GM21529 (cell line): ENCODE measurements around the gene QSOX1.
A peak's percentile ranks its signal among the peaks of the same experiment; 100 is the strongest.

Source experiments
- ATAC-seq: cut with Tn5 transposase; IDR thresholded peaks from one replicate; pipeline ENCODE4 v1.9.1; 2021; ENCODE audit not compliant: unreplicated experiment

QSOX1 gene

DNA sequence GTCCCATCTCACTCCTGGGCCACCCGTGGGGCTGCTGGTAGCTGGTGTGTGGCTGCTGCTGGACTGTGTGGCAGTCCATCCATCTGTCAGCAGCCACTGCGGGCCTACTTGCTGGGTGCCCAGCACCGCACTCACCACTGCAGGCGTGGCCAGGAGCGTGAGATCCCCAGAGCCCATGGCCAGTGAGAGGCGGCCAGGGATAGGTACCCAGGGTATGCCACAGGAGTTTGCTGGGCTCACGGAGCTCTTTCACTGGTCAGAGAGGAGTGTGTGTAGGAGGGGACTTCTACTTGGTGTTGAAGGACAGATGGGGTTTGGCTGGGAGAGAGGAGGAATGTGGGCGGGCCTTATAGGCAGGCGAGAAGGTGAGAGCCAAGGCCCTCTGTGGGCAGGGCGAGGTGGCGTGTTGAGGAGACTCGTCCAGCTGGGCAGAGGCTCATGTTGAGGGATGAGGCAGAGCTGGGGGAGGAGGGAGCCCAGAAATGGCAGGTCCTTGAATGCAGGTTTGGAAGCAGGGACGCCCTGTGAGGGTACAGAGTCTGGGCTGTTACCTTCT lies 15.0 kb downstream of the QSOX1 start:
- no peak for ATAC-seq

GRCh38 chr1:180170546-180171151 lies 16.0 kb downstream of the QSOX1 start:
- no peak for ATAC-seq

DNA sequence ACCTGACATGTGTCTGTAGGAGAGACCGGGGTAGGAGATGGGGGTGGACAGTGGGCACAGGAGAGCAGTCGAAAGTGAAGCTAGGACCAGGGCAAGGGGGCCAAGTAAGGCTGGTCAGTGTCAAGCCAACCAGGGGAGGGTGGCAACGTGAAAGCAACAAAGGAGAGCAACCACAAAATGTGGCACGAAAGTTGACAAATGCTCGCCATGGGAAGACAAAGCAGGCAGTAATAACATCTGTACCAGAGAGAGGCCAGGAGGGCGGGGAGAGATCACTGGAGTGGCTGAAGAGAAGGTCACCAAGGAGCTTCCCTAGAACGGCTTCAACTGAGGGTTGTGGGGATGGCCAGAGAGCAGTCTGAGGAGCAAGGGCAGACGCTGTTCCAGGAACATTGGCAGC lies 17.0 kb downstream of the QSOX1 start:
- ATAC-seq, result no peak

- no peak for ATAC-seq
Measured at GRCh38 chr1:180173451-180173850, 18.8 kb downstream of the QSOX1 start.

DNA sequence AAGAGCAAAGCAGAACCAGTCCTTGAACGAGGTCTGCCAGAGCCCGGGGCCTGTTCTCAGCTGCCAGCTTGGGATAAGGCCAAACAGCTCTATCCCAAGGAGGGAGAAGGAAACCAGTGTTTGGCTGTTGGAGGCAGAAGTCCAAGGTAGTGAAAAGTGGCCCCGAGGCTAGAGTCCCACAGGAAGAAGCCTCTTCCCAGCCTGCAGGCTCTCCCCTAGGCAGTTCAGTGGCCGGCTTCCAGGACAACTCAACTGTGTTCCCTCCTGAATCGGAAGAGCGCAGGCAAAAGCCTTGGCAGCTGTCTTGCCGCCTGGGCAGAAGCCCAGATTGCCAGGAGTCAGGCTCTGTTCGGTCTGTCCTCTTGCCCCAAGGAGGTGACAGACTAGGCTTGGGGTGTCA lies 19.3 kb downstream of the QSOX1 start:
- no peak for ATAC-seq

DNA sequence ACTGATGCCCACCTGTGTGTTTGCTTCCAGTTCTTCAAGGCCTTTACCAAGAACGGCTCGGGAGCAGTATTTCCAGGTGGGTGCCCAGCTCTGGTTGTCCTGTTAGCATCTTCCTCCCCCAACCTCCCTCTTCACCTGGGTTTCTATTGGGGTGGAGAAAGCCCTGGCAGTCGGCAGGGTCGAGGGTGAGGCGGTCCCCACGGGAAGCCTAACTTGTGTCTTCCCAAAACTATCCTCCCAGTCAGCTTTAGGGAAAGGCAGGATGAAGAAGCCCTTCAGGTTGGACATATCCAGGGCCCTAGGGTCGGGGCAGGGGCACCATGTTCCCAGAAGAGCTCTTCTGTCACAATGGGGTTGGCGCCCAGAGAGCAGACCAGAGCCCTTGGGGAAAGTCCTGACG lies 20.6 kb downstream of the QSOX1 start:
- no peak for ATAC-seq

DNA sequence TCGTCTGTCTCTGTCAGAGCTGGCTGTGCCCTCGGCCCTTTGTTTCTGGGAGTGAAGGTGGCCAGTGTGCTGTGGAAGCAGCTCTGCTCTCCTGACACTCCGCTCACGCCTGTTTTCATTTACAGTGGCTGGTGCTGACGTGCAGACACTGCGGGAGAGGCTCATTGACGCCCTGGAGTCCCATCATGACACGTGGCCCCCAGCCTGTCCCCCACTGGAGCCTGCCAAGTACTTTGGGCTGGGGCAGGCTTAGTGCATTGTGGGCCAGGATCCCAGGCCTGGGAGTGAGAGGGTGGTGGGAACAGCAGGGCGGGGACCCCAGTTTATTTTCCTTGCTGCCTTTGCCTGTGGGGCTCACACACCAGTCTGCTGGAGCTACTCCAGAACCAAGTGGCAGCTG lies 21.1 kb downstream of the QSOX1 start:
- ATAC-seq, result no peak

DNA sequence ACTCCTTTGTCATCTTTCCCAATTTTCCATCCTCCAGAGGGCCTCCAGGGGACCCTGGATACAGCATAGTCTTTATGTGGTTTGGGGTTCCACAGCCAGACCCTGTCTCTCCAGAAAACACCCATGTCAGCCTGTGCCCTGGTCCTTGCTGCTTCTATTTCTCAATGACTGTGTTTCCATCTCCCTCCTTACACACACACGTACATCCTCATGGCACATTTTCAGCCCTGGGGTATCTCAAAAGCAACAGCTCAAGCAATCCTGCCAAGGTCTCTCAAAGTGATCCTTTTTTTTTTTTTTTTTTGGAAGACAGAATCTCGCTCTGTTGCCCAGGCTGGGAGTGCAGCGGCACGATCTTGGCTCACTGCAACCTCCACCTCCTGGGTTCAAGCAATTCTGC lies 22.3 kb downstream of the QSOX1 start:
- ATAC-seq, result no peak

- no peak for ATAC-seq
Measured at GRCh38 chr1:180177931-180178330, 23.3 kb downstream of the QSOX1 start.

DNA sequence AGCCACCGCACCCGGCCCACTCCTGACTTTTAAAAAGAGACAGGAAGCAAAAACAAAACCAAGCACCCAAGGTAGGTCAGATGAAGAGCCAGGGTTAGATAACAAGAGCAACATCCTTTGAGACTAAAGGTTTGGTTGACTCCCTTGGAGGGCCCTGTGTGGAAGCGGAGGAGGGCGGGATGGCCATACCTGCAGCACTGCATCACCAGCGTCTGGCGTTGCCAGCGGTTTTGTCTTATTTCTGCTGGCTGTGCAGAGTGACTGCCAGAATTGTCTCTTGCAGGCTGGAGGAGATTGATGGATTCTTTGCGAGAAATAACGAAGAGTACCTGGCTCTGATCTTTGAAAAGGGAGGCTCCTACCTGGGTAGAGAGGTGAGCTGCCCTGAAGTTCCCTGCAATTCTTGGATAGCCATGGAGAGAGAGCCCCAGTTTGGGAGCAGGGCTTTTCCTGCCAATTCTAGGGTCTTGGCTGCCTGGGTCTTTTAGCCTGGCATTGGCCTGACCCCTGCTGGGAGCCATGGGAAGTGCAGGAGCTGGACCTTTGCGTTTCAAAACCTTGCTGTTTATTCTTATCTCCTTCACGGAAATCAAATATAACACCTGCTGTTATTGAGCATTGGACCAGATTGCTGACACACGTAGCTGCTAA lies 24.0 kb downstream of the QSOX1 start:
- ATAC-seq, result peak; percentile 49

DNA sequence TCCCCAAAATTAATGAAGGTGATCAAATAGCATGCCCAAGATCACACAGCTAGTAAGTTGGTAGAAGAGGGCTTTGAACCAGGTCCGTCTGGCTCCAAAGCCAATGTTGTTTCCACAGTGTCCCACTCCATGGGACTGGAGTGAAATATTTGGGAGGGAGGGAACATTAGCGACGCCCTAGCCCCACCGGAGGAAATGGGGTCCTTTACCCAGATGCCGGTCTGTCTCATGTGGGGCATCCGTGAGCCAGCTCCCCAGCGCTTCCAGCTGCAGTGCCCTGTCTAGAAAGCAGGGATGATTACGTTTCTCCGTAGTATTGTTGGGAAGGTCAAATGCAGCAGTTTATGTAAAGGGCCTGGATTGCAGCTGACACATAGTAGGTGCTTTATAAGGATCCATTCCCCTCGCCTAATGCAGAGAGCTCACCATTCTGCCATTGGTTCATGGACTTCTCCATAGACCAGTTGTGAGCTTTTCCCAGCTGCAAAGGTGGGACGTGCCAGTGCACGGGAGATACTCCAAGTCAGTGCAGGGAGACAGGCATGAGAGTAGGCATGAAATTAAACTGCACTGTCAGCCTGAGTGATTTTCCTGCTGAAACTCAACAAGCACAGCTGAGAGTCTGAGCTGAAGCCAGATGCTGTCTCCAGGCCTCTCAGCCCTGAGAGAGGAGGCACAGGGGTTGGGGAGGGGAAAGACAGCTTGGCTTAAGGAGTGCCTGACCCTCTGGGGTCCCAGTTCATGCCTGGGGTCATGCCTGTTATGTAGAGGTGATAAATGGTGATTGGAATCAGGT lies 24.7 kb downstream of the QSOX1 start:
- no peak for ATAC-seq

GRCh38 chr1:180181048-180181447 lies 26.4 kb downstream of the QSOX1 start:
- ATAC-seq, result no peak

DNA sequence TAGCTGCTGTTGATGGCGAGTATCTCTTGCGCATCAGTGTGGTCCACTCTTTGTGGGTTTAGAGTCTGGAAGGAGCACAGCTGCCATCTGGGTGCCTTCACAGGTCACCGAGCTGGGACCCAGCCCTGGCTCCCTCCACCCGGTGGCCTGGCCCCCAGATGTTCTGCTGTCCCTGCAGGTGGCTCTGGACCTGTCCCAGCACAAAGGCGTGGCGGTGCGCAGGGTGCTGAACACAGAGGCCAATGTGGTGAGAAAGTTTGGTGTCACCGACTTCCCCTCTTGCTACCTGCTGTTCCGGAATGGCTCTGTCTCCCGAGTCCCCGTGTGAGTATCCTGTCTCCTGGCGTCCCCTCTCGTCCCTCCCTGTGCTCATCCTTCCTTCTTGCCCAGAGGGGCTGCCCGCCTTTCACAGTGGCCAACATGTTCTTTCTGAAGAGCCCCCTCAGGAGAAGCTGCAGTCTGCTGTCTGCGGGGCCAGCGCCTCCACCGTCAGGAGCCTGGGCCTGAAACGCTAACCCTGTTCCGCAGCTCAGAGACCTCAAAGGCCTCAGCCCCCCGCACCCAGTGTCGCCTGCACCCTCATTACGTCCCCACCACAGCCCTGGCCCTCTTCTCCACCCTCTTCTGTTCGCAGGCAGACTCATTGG lies 27.4 kb downstream of the QSOX1 start:
- no peak for ATAC-seq

DNA sequence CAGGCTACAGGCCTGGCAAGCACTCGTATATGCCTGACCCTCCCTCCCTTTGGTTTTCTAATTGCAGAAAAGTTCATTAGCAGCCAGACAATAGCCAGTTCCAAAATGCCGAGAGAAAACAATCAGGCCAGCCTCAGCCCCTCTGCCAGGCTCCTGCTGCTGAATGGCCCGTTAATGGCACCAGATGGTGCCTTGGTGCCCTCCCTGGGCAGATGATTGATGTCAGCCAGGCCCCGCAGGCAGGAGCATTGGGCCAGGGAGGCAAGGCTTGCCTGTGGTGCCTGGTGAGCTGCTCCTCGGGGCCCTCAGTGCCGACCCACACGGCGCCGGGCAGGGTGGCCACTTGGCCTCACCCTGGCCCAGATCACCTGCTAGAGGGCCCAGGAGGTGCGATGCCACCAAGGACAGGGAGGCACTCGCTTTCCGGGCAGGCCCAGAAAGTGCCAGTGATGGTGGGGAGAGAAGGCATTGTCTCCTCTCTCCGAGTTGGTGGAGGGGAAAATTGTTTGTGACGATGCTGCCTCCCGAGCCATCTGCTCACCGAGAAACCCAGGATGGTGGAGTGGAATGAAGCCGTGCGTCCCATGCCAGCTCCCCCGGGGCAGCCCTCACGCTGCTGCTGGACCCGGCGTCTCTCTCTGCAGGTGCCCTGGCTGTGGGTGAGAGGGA lies 28.1 kb downstream of the QSOX1 start:
- ATAC-seq, result no peak

DNA sequence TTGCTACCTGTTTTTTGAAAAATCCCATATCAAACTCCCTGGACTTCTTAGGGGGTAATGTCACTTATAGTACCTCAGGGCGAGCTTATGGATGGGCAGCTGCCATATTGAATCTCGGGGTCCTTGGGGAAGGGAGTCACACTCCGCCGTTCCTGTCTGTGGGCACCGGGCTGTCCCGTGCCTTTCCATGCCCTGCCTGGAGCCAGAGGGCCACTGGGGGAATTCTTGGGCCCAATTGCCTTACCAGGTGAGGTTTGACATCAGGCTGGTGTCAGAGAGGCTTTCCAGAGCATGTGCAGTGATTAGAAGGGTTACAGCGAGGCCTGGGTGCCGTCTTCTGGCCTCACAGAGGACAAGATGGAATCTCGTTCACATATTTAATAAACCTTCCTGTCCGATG lies 28.8 kb downstream of the QSOX1 start:
- no peak for ATAC-seq

GRCh38 chr1:180184041-180184440 lies 29.4 kb downstream of the QSOX1 start:
- ATAC-seq, result no peak

GRCh38 chr1:180185281-180185680 lies 30.6 kb downstream of the QSOX1 start:
- no peak for ATAC-seq

DNA sequence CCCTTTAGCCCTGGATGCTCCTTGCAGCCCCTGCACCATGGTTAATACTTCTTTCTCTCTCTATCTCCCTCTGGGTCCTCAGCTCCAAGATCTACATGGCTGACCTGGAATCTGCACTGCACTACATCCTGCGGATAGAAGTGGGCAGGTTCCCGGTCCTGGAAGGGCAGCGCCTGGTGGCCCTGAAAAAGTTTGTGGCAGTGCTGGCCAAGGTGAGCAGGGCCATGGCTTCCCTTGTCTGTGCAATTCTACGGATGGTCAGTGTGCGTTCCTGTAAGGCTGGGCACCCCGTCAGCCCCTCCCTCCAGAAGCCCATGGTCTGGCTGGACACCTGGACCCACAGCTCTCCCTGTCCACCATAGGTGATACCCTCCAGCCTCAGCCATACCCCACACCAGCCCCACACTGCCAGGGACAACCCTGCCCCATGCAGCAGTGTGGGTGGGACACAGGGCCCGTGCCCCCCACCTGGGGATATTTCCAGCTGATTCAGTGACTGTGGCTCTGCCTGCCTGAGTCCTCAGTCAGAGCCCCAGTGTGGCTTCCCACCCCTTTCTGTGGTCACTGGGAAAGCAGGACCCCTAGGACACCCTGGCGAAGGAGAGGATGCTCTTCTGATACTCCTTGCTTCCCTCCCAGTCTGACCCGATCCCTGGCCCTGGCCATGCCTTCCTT lies 31.4 kb downstream of the QSOX1 start:
- no peak for ATAC-seq

DNA sequence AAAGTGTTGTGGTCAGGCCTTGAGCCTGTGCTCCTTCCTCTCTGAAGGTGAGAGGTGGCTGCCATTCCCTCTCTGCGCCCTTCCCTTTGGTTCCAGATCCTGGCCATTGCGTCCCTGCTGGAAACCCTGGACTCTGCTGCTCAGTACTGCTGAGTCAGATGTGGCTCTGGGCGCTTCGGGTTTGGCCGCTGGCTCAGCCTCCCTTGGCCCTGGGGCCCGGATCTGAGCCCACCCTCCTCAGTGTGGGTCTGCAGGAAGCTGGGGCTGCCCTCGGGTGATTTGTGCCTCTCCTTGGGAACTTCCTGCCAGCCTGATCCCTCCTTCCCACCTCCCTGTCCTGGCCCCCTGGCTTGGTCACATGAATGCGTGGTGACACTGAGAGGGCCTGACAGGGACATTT lies 32.2 kb downstream of the QSOX1 start:
- ATAC-seq, result no peak

DNA sequence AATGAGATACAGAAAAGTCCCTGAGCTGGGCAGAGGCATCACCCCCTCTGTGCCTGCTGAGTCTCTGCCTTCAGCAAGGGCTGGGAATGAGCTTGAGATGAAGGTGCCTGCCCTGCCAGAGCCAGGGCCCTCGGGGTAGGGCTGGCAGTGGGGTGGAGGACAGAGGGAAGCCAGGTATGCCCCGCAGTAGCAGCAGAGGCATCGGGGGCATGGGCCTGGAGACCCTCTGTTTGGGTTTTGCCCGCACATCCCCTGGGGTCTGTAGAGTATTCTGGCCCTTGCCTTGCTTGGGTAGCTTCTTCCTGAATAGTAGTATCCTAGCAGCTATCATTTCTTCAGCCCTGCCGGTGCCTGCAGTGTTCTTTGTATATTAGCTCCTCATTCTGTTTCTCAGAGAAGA lies 33.0 kb downstream of the QSOX1 start:
- no peak for ATAC-seq
